Measurements from ENCODE around the gene NAV2. TPM values are rescaled to one million over a fixed set of nuclear protein-coding genes. Genes with fewer than 3 reads are reported as not detected.

Gene NAV2
- total and polyA plus RNA-seq, 2 experiments from 2014 or later: 26.0 to 45.0 TPM

- TF ChIP-seq EZH2 (IDR thresholded peaks at IDR 0.05; ENCODE audit: low read depth, unreplicated experiment): no peak
- no peak for TF ChIP-seq ZNF114 (CRISPR knock-in tag; IDR thresholded peaks at IDR 0.05)
- no peak for TF ChIP-seq EZH2phosphoT487 (IDR thresholded peaks at IDR 0.05; ENCODE audit: unreplicated experiment)
- TF ChIP-seq, protein P1, sequence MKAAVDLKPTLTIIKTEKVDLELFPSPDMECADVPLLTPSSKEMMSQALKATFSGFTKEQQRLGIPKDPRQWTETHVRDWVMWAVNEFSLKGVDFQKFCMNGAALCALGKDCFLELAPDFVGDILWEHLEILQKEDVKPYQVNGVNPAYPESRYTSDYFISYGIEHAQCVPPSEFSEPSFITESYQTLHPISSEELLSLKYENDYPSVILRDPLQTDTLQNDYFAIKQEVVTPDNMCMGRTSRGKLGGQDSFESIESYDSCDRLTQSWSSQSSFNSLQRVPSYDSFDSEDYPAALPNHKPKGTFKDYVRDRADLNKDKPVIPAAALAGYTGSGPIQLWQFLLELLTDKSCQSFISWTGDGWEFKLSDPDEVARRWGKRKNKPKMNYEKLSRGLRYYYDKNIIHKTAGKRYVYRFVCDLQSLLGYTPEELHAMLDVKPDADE (IDR thresholded peaks at IDR 0.05): no peak
Measured at GRCh38 chr11:19690885-19691284, 21.8 kb upstream of the NAV2 start (continued).

GRCh38 chr11:19691815-19692500, 20.7 kb upstream of the NAV2 start:
- H3K4me1 Mint-ChIP-seq: no peaks in the 10 kb centered on the region
- H3K27ac Mint-ChIP-seq: no peak overlapping the region
- ATAC-seq: no peak
- H3K27me3 ChIP-seq (ENCODE audit: insufficient read depth): no peaks in the 10 kb centered on the region
- no peak overlapping the region for H3K27ac ChIP-seq (ENCODE audit: low read depth)
- no peaks in the 10 kb centered on the region for H3K4me1 ChIP-seq (ENCODE audit: insufficient read depth)
- no peak overlapping the region for H3K4me2 ChIP-seq
- H3K79me2 ChIP-seq (replicated peaks; ENCODE audit: insufficient read depth): no peaks in the 10 kb centered on the region
- H3K9me2 ChIP-seq (ENCODE audit: insufficient read depth): no peaks in the 10 kb centered on the region
- no peak overlapping the region for H3K4me3 Mint-ChIP-seq
- no peak overlapping the region for H2AFZ ChIP-seq
- no peaks in the 10 kb centered on the region for H3K36me3 Mint-ChIP-seq (ENCODE audit: low read depth)
- H3K36me3 ChIP-seq (ENCODE audit: insufficient read depth): 0 out of 2 replicates have a peak, but pooled peaks cover 2% of the 10 kb centered on the region
- H3F3A ChIP-seq (replicated peaks; ENCODE audit: low read depth): no peaks in the 10 kb centered on the region
- no peak for DNase-seq (ENCODE audit: low spot score)
- no peak overlapping the region for H3K4me3 ChIP-seq
- H3K9me3 Mint-ChIP-seq: no peaks in the 10 kb centered on the region; the same call in 2 of the 3 replicates
- peaks cover 8% of the 10 kb centered on the region for H3K27me3 Mint-ChIP-seq (ENCODE audit: insufficient read depth, low read depth, poor library complexity)
- no peaks in the 10 kb centered on the region; the same call in 1 of the 2 replicates for H4K20me1 ChIP-seq (replicated peaks; ENCODE audit: insufficient read depth)
- no peak for TF ChIP-seq EZH2 (IDR thresholded peaks at IDR 0.05; ENCODE audit: low read depth, unreplicated experiment)
- no peak for TF ChIP-seq ZNF462 (CRISPR knock-in tag; IDR thresholded peaks at IDR 0.05)
- TF ChIP-seq STAT1 (IDR thresholded peaks at IDR 0.05; ENCODE audit: unreplicated experiment): no peak
- TF ChIP-seq, protein P2, sequence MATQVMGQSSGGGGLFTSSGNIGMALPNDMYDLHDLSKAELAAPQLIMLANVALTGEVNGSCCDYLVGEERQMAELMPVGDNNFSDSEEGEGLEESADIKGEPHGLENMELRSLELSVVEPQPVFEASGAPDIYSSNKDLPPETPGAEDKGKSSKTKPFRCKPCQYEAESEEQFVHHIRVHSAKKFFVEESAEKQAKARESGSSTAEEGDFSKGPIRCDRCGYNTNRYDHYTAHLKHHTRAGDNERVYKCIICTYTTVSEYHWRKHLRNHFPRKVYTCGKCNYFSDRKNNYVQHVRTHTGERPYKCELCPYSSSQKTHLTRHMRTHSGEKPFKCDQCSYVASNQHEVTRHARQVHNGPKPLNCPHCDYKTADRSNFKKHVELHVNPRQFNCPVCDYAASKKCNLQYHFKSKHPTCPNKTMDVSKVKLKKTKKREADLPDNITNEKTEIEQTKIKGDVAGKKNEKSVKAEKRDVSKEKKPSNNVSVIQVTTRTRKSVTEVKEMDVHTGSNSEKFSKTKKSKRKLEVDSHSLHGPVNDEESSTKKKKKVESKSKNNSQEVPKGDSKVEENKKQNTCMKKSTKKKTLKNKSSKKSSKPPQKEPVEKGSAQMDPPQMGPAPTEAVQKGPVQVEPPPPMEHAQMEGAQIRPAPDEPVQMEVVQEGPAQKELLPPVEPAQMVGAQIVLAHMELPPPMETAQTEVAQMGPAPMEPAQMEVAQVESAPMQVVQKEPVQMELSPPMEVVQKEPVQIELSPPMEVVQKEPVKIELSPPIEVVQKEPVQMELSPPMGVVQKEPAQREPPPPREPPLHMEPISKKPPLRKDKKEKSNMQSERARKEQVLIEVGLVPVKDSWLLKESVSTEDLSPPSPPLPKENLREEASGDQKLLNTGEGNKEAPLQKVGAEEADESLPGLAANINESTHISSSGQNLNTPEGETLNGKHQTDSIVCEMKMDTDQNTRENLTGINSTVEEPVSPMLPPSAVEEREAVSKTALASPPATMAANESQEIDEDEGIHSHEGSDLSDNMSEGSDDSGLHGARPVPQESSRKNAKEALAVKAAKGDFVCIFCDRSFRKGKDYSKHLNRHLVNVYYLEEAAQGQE (IDR thresholded peaks at IDR 0.05; ENCODE audit: unreplicated experiment): no peak
- no peak for TF ChIP-seq ZNF331 (CRISPR knock-in tag; IDR thresholded peaks at IDR 0.05; ENCODE audit: low read depth)
- TF ChIP-seq CTCF (conservative IDR thresholded peaks at IDR 0.05; ENCODE audit: low read depth in 2 of 2): no peak
- no peak for TF ChIP-seq ZNF114 (CRISPR knock-in tag; IDR thresholded peaks at IDR 0.05)
- TF ChIP-seq JUNB (IDR thresholded peaks at IDR 0.05; ENCODE audit: unreplicated experiment): no peak

Data from GM23338 (cell line).